ENCODE data around the gene SLC66A3.
"Not testable (repeated sequence)": the region's sequence is repeated elsewhere in the genome, so short reads cannot be mapped to it uniquely, and the experiment has no call there.

Gene SLC66A3

GRCh38 chr2:11165046-11165445 lies 9.8 kb downstream of the SLC66A3 start:
- not testable (repeated sequence) for DNase-seq

DNA sequence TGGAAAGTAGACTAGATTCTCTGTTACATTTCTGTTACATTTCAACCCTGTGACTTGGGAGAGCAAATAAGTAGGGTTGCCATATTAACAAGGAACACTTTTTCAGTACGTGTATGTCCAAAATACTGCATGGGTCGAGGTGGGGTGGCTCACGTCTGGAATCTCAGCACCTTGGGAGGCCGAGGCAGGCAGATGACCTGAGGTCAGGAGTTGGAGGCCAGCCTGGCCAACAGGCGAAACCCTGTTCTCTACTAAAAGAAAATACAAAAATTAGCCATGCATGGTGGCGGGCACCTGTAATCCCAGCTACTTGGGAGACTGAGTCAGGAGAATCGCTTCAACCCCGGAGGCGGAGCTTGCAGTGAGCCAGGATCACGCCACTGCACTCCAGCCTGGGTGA lies 11.2 kb downstream of the SLC66A3 start:
- DNase-seq: no peak

DNA sequence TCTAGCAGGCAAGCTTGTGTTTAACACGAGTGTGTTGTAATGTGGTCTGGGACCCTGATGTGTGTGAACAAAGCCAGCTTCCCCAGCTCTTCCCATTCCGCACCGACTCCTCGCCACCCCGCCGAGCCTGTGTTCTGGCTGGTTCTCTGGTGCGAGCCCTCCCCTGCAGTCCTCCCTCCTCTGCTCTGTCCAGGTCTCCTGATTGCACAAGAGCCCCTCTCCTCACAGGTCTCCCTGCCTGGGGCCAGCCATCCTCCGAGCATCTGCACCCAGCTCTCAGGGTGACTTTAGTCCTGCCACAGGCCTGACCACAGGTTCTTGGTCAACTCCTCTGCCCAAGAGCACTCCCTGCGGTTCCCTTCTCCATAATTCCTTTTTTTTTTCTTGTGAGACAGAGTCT lies 13.2 kb downstream of the SLC66A3 start:
- no peak for DNase-seq

DNA sequence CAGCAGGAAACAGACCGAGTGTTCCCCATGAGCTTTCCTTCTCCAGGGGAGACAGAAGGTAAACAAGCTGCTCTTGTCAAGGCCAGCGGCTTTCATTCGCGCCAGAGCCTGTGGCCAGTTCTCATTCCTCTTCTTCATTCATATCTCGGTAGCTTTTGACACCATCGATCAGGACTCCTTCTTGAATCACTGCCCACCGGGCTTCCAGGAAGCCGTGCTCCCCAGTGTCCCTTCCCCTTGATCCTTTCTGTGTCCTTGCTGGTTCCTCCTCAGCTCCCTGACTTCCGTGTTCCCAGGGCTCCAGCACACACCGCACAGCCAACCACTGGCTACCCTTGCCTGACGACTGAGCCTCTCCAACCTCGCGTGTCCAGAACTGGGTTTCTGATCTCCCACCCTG lies 14.1 kb downstream of the SLC66A3 start:
- no peak for DNase-seq

- DNase-seq: no peak
These were observed 19.0 kb downstream of the SLC66A3 start for GRCh38 chr2:11174222-11174621.

GRCh38 chr2:11175293-11175795 lies 20.1 kb downstream of the SLC66A3 start:
- no peak for DNase-seq

- no peak for DNase-seq
These were observed 22.8 kb downstream of the SLC66A3 start for GRCh38 chr2:11177871-11178690.

- no peak for DNase-seq
These were observed 23.9 kb downstream of the SLC66A3 start for GRCh38 chr2:11179196-11179595.

GRCh38 chr2:11179899-11180298 lies 24.6 kb downstream of the SLC66A3 start:
- no peak for DNase-seq

DNA sequence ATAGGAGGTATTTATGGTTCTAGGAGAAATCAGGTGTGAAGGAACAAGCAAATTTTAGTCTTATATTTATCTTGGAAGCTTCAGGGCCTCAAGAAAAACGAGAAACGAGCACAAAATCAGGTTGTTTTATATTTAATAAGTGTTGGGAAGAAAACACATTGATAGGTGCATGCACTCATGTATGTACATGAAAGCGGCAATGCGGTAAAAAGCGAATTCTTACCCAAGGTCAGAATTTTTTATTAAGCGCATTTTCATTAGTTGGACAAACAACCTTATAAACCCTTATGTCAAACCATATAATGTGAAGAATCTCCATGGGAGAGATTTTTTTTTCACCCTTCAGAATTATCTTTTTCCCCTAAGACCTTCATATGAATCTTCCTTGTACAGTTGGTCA lies 25.4 kb downstream of the SLC66A3 start:
- no peak for DNase-seq

GRCh38 chr2:11182951-11183350 lies 27.7 kb downstream of the SLC66A3 start:
- no peak for DNase-seq

DNA sequence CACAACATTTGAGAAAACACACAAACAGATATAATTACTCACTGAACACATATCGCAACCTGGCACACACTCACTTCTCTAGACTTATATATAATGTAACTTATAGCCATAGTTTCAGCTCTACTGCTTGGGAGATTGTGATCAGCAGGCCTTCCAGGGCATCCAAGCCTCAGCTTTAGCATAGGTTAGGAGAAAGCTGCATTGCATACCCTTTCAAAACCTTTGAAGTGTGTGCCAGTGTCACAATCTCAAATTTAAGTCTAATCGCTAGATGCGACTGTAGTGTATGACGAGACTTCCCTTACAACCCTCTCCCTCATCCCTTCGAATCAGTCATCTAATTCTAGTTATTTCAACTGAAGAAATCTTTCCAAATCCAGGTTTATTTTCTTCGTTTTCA lies 30.9 kb downstream of the SLC66A3 start:
- DNase-seq: no peak

DNA sequence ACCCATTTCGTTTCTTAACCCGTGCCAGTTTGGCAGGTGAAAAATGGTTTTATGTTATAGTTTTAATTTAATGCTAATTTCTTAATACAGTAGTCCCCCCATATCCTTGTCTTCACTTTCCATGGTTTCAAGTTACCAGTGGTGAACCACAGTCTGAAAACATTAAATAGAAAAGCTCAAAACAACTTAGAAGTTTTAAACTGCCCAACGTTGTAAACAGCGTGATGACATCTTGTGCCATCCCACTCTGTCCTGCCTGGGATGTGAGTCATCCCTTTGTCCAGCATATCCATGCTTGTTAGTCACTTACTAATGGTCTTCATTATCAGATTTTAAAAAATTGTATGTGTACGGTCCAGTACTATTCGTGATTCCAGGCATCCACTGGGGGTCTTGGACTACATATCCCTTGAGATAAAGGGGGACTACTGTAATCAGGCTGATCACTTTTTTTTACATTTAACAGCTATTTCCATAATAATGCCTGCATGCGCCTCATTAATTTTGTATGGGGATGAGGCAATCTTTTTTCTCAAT lies 31.9 kb downstream of the SLC66A3 start:
- no peak for DNase-seq

- DNase-seq: no peak
These were observed 32.5 kb downstream of the SLC66A3 start for GRCh38 chr2:11187731-11188130.

GRCh38 chr2:11196246-11196645 lies 41.0 kb downstream of the SLC66A3 start:
- no peak for DNase-seq

DNA sequence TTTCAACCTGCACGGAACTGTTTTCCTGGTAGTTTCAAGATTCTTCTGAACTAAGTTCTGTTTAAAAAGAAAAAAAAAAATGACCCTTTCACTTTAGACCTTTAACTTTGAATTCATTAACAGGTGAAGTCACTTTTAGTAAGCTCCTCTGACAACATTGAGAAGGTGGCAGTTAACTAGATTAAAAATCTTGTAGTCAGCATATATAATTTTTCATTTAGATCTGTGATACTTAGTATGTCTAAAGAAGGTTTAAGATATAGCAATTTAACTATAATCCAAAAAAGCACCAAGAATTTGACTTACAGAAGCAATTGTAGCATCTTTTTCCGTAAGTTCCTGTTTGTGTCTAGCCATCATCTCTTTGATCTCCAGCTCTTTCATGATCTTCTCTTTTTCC lies 45.4 kb downstream of the SLC66A3 start:
- no peak for DNase-seq

DNA sequence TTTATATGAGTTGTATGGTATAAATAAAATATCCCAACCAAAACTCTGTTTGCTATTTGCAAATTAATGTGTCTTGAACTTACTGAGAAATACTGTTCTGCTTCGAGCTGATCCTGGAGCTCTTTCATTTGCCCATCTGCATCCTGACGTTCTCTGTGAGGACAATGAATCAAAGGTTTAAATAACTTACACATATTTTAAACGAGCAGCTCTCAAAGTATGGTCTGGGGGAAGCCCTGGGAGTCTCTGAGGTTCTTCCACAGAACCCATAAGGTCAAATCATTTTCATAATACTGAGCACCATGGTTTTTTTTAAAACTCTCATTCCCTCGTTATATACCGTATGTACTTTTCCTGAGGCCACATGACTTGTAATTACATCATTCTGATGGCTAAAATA lies 46.7 kb downstream of the SLC66A3 start:
- DNase-seq: no peak

GRCh38 chr2:11203480-11203879 lies 48.2 kb downstream of the SLC66A3 start:
- no peak for DNase-seq

- DNase-seq: no peak
These were observed 52.8 kb downstream of the SLC66A3 start for GRCh38 chr2:11208083-11208482.

GRCh38 chr2:11212645-11213044 lies 57.4 kb downstream of the SLC66A3 start:
- no peak for DNase-seq

GRCh38 chr2:11213090-11213638 lies 57.9 kb downstream of the SLC66A3 start:
- DNase-seq: no peak

- no peak for DNase-seq
These were observed 58.7 kb downstream of the SLC66A3 start for GRCh38 chr2:11213975-11214374.

DNA sequence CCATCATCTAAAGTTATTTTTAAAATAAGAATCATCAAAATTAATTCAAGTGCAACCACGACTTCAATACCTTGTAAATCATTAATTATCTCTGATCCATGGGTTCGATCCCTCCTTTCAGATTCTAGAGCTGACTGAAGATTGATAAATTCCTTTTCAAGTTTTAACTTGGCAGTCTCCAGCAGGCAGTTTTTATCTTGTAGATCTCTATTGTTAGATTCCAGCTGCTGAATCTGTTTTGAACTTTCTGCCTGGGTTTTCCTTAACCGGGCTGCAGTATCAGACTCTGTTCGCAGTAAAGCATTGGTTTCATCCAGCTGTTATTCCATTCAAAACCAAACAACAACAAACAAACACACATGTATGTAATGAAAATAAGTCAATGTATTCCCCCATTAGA lies 59.5 kb downstream of the SLC66A3 start:
- DNase-seq: no peak

- no peak for DNase-seq
These were observed 60.1 kb downstream of the SLC66A3 start for GRCh38 chr2:11215407-11215806.
